H1 (cell line): ENCODE results near the gene TUBGCP6. TPM values are rescaled to one million over a fixed set of nuclear protein-coding genes. Genes with fewer than 3 reads are reported as not detected.
A peak's percentile ranks its signal among the peaks of the same experiment; 100 is the strongest.

Source experiments
- CTCF ChIA-PET: fragments of 300-600 bp; sonication (Branson Sonifier 250); formaldehyde crosslinking; loops from one replicate; lab custom pipeline; 2021; ENCODE audit not compliant: partially characterized antibody; lab: Charles Lee
- POLR2A ChIA-PET: fragments of 300-600 bp; sonication (Branson Sonifier 250); formaldehyde crosslinking; loops from one replicate; lab custom pipeline; 2021; ENCODE audit warnings: inconsistent platforms; ENCODE audit not compliant: partially characterized antibody; lab: Charles Lee
- DNase-seq, 2 experiments: peaks; one replicate each; pipeline versions ENCODE4 v3.0.0 to v3.0.0-alpha.2; 2010 to 2022; ENCODE audit warnings: low spot score in 2 of 2, low read depth in 1 of 2, mixed read lengths in 1 of 2
- FAIRE-seq: peaks from 2 replicates; lab custom pipeline; 2011; peaks lifted over from hg19 to GRCh38; lab: Jason Lieb, UNC
- H2AFZ ChIP-seq: 2 replicates; pipeline ENCODE4 v1.8.1; 2012; ENCODE audit warnings: low read length, inconsistent platforms
- H2AK5ac ChIP-seq: 2 replicates; pipeline ENCODE4 v1.6.1; 2013; ENCODE audit warnings: low read depth, low read length
- H2BK120ac ChIP-seq: replicated peaks from 2 replicates; pipeline ENCODE3; 2013; ENCODE audit warnings: low read depth, low read length, inconsistent platforms
- H2BK12ac ChIP-seq: 2 replicates; pipeline ENCODE4 v1.6.1; 2013; ENCODE audit warnings: low read depth, low read length
- H2BK15ac ChIP-seq: 2 replicates; pipeline ENCODE4 v1.6.1; 2013; ENCODE audit warnings: low read length
- H2BK20ac ChIP-seq: 2 replicates; pipeline ENCODE4 v1.6.1; 2013; ENCODE audit warnings: low read length
- H2BK5ac ChIP-seq: 2 replicates; pipeline ENCODE4 v1.6.1; 2013; ENCODE audit warnings: low read depth, low read length
- H3K14ac ChIP-seq: 2 replicates; pipeline ENCODE4 v1.6.1; 2013; ENCODE audit warnings: inconsistent platforms; ENCODE audit not compliant: insufficient read length
- H3K18ac ChIP-seq: 2 replicates; pipeline ENCODE4 v1.6.1; 2013; ENCODE audit warnings: low read length; ENCODE audit errors: extremely low read depth
- H3K23ac ChIP-seq: 2 replicates; pipeline ENCODE4 v1.6.1; 2013; ENCODE audit warnings: inconsistent platforms; ENCODE audit not compliant: insufficient read length
- H3K23me2 ChIP-seq: 2 replicates; pipeline ENCODE4 v1.6.1; 2013; ENCODE audit warnings: low read depth, low read length
- H3K27ac ChIP-seq: 2 replicates; pipeline ENCODE4 v1.6.1; 2011; ENCODE audit warnings: low read depth, low read length, inconsistent platforms
- H3K27me3 ChIP-seq, 4 experiments: replicated peaks in 1 of 4; 1 replicate in 1 of 4; 2 replicates in 3 of 4; pipeline versions ENCODE4 v1.6.1 to v1.8.1; 2011 to 2013; ENCODE audit warnings: low read length in 3 of 4, mild to moderate bottlenecking in 3 of 4, inconsistent platforms in 2 of 4, mixed read lengths in 2 of 4, moderate library complexity in 1 of 4; ENCODE audit not compliant: control insufficient read depth in 3 of 4, insufficient read depth in 3 of 4; ENCODE audit errors: extremely low read depth in 1 of 4
- H3K36me3 ChIP-seq, 4 experiments: 2 replicates each; pipeline versions ENCODE4 v1.6.1 to v1.8.1; 2011 to 2013; ENCODE audit warnings: mild to moderate bottlenecking in 4 of 4, low read length in 3 of 4, moderate library complexity in 2 of 4, control low read depth in 1 of 4, inconsistent platforms in 1 of 4; ENCODE audit not compliant: insufficient read depth in 4 of 4, control insufficient read depth in 2 of 4
- H3K4ac ChIP-seq: replicated peaks from 2 replicates; pipeline ENCODE3; 2013; ENCODE audit warnings: low read length, low read depth, mixed read lengths, inconsistent platforms; ENCODE audit not compliant: insufficient read length
- H3K4me1 ChIP-seq, 4 experiments: replicated peaks in 1 of 4; 1 replicate in 1 of 4; 2 replicates in 3 of 4; pipeline versions ENCODE4 v1.6.1 to v1.8.1; 2011 to 2013; ENCODE audit warnings: low read length in 3 of 4, inconsistent platforms in 2 of 4, mixed read lengths in 1 of 4; ENCODE audit not compliant: insufficient read depth in 4 of 4, control insufficient read depth in 3 of 4
- H3K4me2 ChIP-seq, 2 experiments: 2 replicates each; pipeline versions ENCODE4 v1.6.1 to v1.8.1; 2011 to 2013; ENCODE audit warnings: low read depth in 2 of 2, low read length in 2 of 2, control low read depth in 1 of 2, inconsistent platforms in 1 of 2, mild to moderate bottlenecking in 1 of 2; ENCODE audit not compliant: insufficient read depth in 1 of 2
- H3K4me3 ChIP-seq, 4 experiments: fragments of 200-600, 300-600 bp in 1 of 4; sonication (generic), shearing (Covaris generic), sonication (Bioruptor Twin) in 1 of 4; 2 replicates each; pipeline versions ENCODE4 v1.5.1 to v1.8.1; 2011 to 2016; ENCODE audit warnings: low read length in 4 of 4, low read depth in 3 of 4, control low read depth in 2 of 4, inconsistent platforms in 2 of 4, mild to moderate bottlenecking in 2 of 4, mixed read lengths in 1 of 4, moderate library complexity in 1 of 4; ENCODE audit not compliant: insufficient read depth in 2 of 4; ENCODE audit errors: extremely low read depth in 1 of 4
- H3K56ac ChIP-seq: replicated peaks from 2 replicates; pipeline ENCODE3; 2013; ENCODE audit warnings: low read depth, mild to moderate bottlenecking, mixed read lengths, low read length, inconsistent platforms; ENCODE audit not compliant: insufficient read length
- H3K79me1 ChIP-seq: 2 replicates; pipeline ENCODE4 v1.6.1; 2013; ENCODE audit warnings: low read depth, low read length, control low read depth
- H3K79me2 ChIP-seq, 2 experiments: 2 replicates each; pipeline versions ENCODE4 v1.6.1 to v1.8.1; 2012 to 2013; ENCODE audit warnings: low read length in 2 of 2, mild to moderate bottlenecking in 2 of 2, inconsistent platforms in 1 of 2; ENCODE audit not compliant: insufficient read depth in 2 of 2, control insufficient read depth in 1 of 2
- H3K9ac ChIP-seq, 4 experiments: replicated peaks in 1 of 4; 1 replicate in 1 of 4; 2 replicates in 3 of 4; pipeline versions ENCODE4 v1.6.1 to v1.8.1; 2011 to 2013; ENCODE audit warnings: low read depth in 3 of 4, low read length in 3 of 4, control low read depth in 2 of 4, mild to moderate bottlenecking in 2 of 4, moderate library complexity in 2 of 4, inconsistent platforms in 1 of 4; ENCODE audit errors: extremely low read depth in 1 of 4
- H3K9me3 ChIP-seq, 2 experiments: 2 replicates each; pipeline versions ENCODE4 v1.6.1 to v1.8.1; 2012 to 2013; ENCODE audit warnings: mild to moderate bottlenecking in 2 of 2, moderate library complexity in 2 of 2, control low read depth in 1 of 2, inconsistent platforms in 1 of 2, low read depth in 1 of 2, low read length in 1 of 2, mixed read lengths in 1 of 2; ENCODE audit not compliant: insufficient read depth in 2 of 2
- H4K20me1 ChIP-seq, 2 experiments: replicated peaks in 1 of 2; 2 replicates each; pipeline versions ENCODE3 to v1.8.1; 2011 to 2013; ENCODE audit warnings: inconsistent platforms in 2 of 2, low read length in 2 of 2, mild to moderate bottlenecking in 1 of 2; ENCODE audit not compliant: insufficient read depth in 2 of 2, control insufficient read depth in 1 of 2
- H4K5ac ChIP-seq: 2 replicates; pipeline ENCODE4 v1.6.1; 2013; ENCODE audit warnings: low read length, low read depth, mixed read lengths, inconsistent platforms; ENCODE audit not compliant: insufficient read length
- H4K8ac ChIP-seq: 2 replicates; pipeline ENCODE4 v1.8.0; 2013; ENCODE audit warnings: mild to moderate bottlenecking, moderate library complexity, low read length, inconsistent platforms; ENCODE audit not compliant: insufficient read depth; ENCODE audit errors: extremely low read depth
- H4K91ac ChIP-seq: replicated peaks from 2 replicates; pipeline ENCODE3; 2013; ENCODE audit warnings: low read length, mixed read lengths, inconsistent platforms; ENCODE audit not compliant: insufficient read length
- GABPA ChIP-seq: IDR thresholded peaks from 2 replicates; pipeline ENCODE4 v1.6.1; 2011; ENCODE audit warnings: mild to moderate bottlenecking, low read length, moderate library complexity, borderline replicate concordance; ENCODE audit not compliant: insufficient read depth
- RXRA ChIP-seq: IDR thresholded peaks from 2 replicates; pipeline ENCODE4 v1.6.1; 2011; ENCODE audit warnings: low read depth, mild to moderate bottlenecking, low read length, moderate library complexity; ENCODE audit not compliant: insufficient read depth
- SIN3A ChIP-seq, 2 experiments: IDR thresholded peaks in 1 of 2; conservative IDR thresholded peaks in 1 of 2; 2 replicates each; pipeline ENCODE4 v1.6.1; 2011 to 2012; ENCODE audit warnings: low read length in 2 of 2, improper control_type of control experiment in 1 of 2, low read depth in 1 of 2, mild to moderate bottlenecking in 1 of 2
- SRF ChIP-seq: IDR thresholded peaks from 2 replicates; pipeline ENCODE4 v1.6.1; 2011; ENCODE audit warnings: mild to moderate bottlenecking, low read depth, low read length, moderate library complexity
- TAF7 ChIP-seq: optimal IDR thresholded peaks from 2 replicates; pipeline ENCODE3; 2011; ENCODE audit warnings: low read depth, mild to moderate bottlenecking, inconsistent platforms, low read length, moderate library complexity, borderline replicate concordance
- TBP ChIP-seq: IDR thresholded peaks from 2 replicates; pipeline ENCODE4 v1.6.1; 2011; ENCODE audit warnings: low read depth, low read length, improper control_type of control experiment
- YY1 ChIP-seq: IDR thresholded peaks from 2 replicates; pipeline ENCODE4 v1.6.1; 2011; ENCODE audit warnings: low read depth, mild to moderate bottlenecking, low read length
- WGBS, 2 experiments: shearing (Covaris generic) in 1 of 2; methylation state at CpG; one replicate each; pipeline versions ENCODE4 v1.1.6 to v1.1.7; 2013 to 2015; ENCODE audit warnings: low lambda C conversion rate in 2 of 2, mixed read lengths in 2 of 2, inconsistent platforms in 1 of 2, low coverage in 1 of 2, missing lambda C conversion rate in 1 of 2; ENCODE audit not compliant: insufficient replicate concordance in 2 of 2, insufficient coverage in 1 of 2, insufficient read length in 1 of 2; ENCODE audit errors: extremely low coverage in 1 of 2, missing lambda C conversion rate in 1 of 2; 5-methylcytosine and 5-hydroxymethylcytosine counted together
- polyA plus RNA-seq, 7 experiments: library from polyadenylated mRNA; depleted of rRNA in 3 of 7; stranded (reverse) in 5 of 7; unstranded in 2 of 7; fragments of >200 nt in 5 of 7; fragments of 200-250 nt in 2 of 7; gene quantifications; 1 replicate in 5 of 7; 2 replicates in 1 of 7; 4 replicates in 1 of 7; pipeline versions ENCODE4 v1.2.1 to v1.2.3, GENCODE V29; 2011 to 2013; ENCODE audit warnings: missing spikeins in 2 of 7, mixed read lengths in 2 of 7
- total RNA-seq: library from RNA; stranded (reverse); fragmentation: NEBNext Ultra II Directional; extraction: Animal tissue kit (Norgen Biotek cat#: 25700); gene quantifications from 2 replicates; pipeline ENCODE4 v1.2.1, GENCODE V29; 2021
- TF ChIP-seq, protein P1 (sequence below): IDR thresholded peaks from 2 replicates; pipeline ENCODE4 v1.6.1; 2012; ENCODE audit warnings: inconsistent platforms
- TF ChIP-seq, protein P2 (sequence below): IDR thresholded peaks from 2 replicates; pipeline ENCODE4 v1.6.1; 2012; ENCODE audit warnings: inconsistent platforms

TUBGCP6 gene
- total and polyA plus RNA-seq, 2 of the 8 experiments (the other 6 are each of a cell fraction or from before 2014, with no cell fraction given), result 24.2 to 24.7 TPM

GRCh38 chr22:50190182-50190940 is 54.5 kb downstream of the TUBGCP6 start:
- Histone ChIP-seq H3K4me1 (peaks cover 2 to 21% (median 10%) of the 10 kb centered on the region in 4 experiments; a peak in 6 of 7 replicates), H2BK5ac (no peak overlapping the region), H2BK120ac (no peak overlapping the region), H3K23ac (no peak overlapping the region), H3K9ac (peak overlapping the region in 1 of 4 experiments; percentile 34; a peak in 1 of 7 replicates), H3K79me1 (peaks cover 12% of the 10 kb centered on the region), H3K14ac (no peak overlapping the region), H3K4ac (no peak overlapping the region), H4K8ac (peak overlapping the region; percentile 89), H3K27me3 (0 out of 7 replicates have a peak, but pooled peaks cover 0 to under 1% (median 0%) of the 10 kb centered on the region in 4 experiments), H3K4me3 (peak overlapping the region; percentile 1 to 57 (median 26); a peak in 7 of 8 replicates), H4K91ac (no peak overlapping the region), H4K5ac (no peak overlapping the region), H2BK15ac (no peak overlapping the region), H2BK20ac (no peak overlapping the region), H3K4me2 (peak overlapping the region; percentile 41 to 67; a peak in 3 of 4 replicates), H3K9me3 (no peaks in the 10 kb centered on the region), H3K23me2 (peaks cover 4% of the 10 kb centered on the region; the same call in 1 of the 2 replicates), H3K18ac (peak overlapping the region; percentile 19; the same call in 1 of the 2 replicates), H3K56ac (no peak overlapping the region), H2AFZ (no peak overlapping the region), H3K36me3 (peaks cover 3 to 13% (median 5%) of the 10 kb centered on the region in 4 experiments; a peak in 4 of 8 replicates), H2AK5ac (no peak overlapping the region), H3K79me2 (peaks cover 0 to 23% of the 10 kb centered on the region in 2 experiments; a peak in 1 of 4 replicates), H3K27ac (no peak overlapping the region; the same call in 1 of the 2 replicates), H2BK12ac (no peak overlapping the region), H4K20me1 (peaks cover 21 to 34% of the 10 kb centered on the region in 2 experiments)
- peak; percentile 44 to 82 for DNase-seq
- WGBS, 2 experiments, result 26% methylated on average over 41 of the region's 43 CpGs; no CpG with 5 or more reads in 1 of the 2 experiments
- FAIRE-seq, result no peak
- ChIA-PET POLR2A (interaction anchor here (1.8 kb wide), 1 partner anchor 15 kb away, joined by 9 read pairs; no protein-coding TSS in a partner anchor), CTCF (interaction anchor here (0.5 to 4.4 kb wide), 16 partner anchors 9 to 125 kb away, joined by 3 to 21 read pairs (median 4); no protein-coding TSS in a partner anchor)
- TF ChIP-seq SIN3A (conservative IDR thresholded peaks at IDR 0.05 in 1 of 2, IDR thresholded peaks at IDR 0.05 in 1 of 2; ENCODE audit: low read depth in 1 of 2, low read length in 2 of 2) (peak in 1 of 2 experiments; percentile 58; a peak in 1 of 4 replicates), SRF (no peak), YY1 (no peak), RXRA (no peak), GABPA (peak; percentile 33; the same call in 1 of the 2 replicates), TAF7 (no peak), TBP (peak; percentile 4; the same call in 1 of the 2 replicates)
- TF ChIP-seq, protein P1, sequence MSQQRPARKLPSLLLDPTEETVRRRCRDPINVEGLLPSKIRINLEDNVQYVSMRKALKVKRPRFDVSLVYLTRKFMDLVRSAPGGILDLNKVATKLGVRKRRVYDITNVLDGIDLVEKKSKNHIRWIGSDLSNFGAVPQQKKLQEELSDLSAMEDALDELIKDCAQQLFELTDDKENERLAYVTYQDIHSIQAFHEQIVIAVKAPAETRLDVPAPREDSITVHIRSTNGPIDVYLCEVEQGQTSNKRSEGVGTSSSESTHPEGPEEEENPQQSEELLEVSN, result peak; percentile 42; the same call in 1 of the 2 replicates
- TF ChIP-seq, protein P2, sequence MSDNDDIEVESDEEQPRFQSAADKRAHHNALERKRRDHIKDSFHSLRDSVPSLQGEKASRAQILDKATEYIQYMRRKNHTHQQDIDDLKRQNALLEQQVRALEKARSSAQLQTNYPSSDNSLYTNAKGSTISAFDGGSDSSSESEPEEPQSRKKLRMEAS, result peak; percentile 63
